Measurements from ENCODE around the gene ZNF669. TPM values are rescaled to one million over a fixed set of nuclear protein-coding genes. Genes with fewer than 3 reads are reported as not detected.
A peak's percentile ranks its signal among the peaks of the same experiment; 100 is the strongest.

Gene ZNF669
- total and polyA plus RNA-seq, 7 experiments from 2014 or later, result 7.9 to 22.6 (median 15.0) TPM

GRCh38 chr1:247113094-247113497, 8.9 kb upstream of the ZNF669 start:
- H3K4me1 ChIP-seq (ENCODE audit: control insufficient read depth in 2 of 2, insufficient read depth in 2 of 2, low read length in 2 of 2), result peaks cover 0 to 6% of the 10 kb centered on the region in 2 donors
- H3K36me3 ChIP-seq (ENCODE audit: control insufficient read depth in 2 of 3, insufficient read depth in 3 of 3, low read length in 3 of 3), result no peaks in the 10 kb centered on the region
- Mint-ChIP-seq H3K4me3 (peak overlapping the region in 8 of 10 donors; percentile 23 to 79 (median 55)), H3K36me3 (peaks cover 0 to 5% (median 4%) of the 10 kb centered on the region in 5 donors), H3K27me3 (peaks cover 25 to 48% (median 33%) of the 10 kb centered on the region in 5 donors), H3K4me1 (peaks cover 6 to 14% (median 9%) of the 10 kb centered on the region in 7 donors), H3K9me3 (peaks cover 0 to 4% (median 0%) of the 10 kb centered on the region in 11 donors), H3K27ac (peak overlapping the region in 2 of 9 donors; percentile 13 to 21)
- intact Hi-C loops (cut with micrococcal nuclease), result no loop called here
- CTCF ChIA-PET, result no interaction called here
- H3K4me3 ChIP-seq (ENCODE audit: low read length), result no peak overlapping the region
- peaks cover 0 to 4% of the 10 kb centered on the region in 2 donors for H3K27me3 ChIP-seq (ENCODE audit: control insufficient read depth in 2 of 2, insufficient read depth in 2 of 2, low read length in 2 of 2)
- H3K9me3 ChIP-seq (ENCODE audit: control insufficient read depth in 2 of 3, low read length in 3 of 3), result no peaks in the 10 kb centered on the region
- DNase-seq (no peak), ATAC-seq (no peak)
- POLR2A ChIA-PET, result no interaction called here
- no peak overlapping the region for H3K27ac ChIP-seq (ENCODE audit: low read depth, low read length)

- DNase-seq (no peak), ATAC-seq (no peak)
- H3K36me3 Mint-ChIP-seq, result peaks cover 0 to 5% (median 4%) of the 10 kb centered on the region in 5 donors
- Histone ChIP-seq H3K27ac (ENCODE audit: low read depth, low read length) (no peak overlapping the region), H3K4me3 (ENCODE audit: low read length) (no peak overlapping the region), H3K36me3 (ENCODE audit: control insufficient read depth in 2 of 3, insufficient read depth in 3 of 3, low read length in 3 of 3) (no peaks in the 10 kb centered on the region), H3K4me1 (ENCODE audit: control insufficient read depth in 2 of 2, insufficient read depth in 2 of 2, low read length in 2 of 2) (peaks cover 0 to 6% of the 10 kb centered on the region in 2 donors), H3K27me3 (ENCODE audit: control insufficient read depth in 2 of 2, insufficient read depth in 2 of 2, low read length in 2 of 2) (peaks cover 0 to 4% of the 10 kb centered on the region in 2 donors), H3K9me3 (ENCODE audit: control insufficient read depth in 2 of 3, low read length in 3 of 3) (no peaks in the 10 kb centered on the region)
- H3K27me3 Mint-ChIP-seq, result peaks cover 28 to 55% (median 40%) of the 10 kb centered on the region in 5 donors
- intact Hi-C loops (cut with micrococcal nuclease), result no loop called here
- no peak overlapping the region for H3K27ac Mint-ChIP-seq
- peaks cover 6 to 14% (median 9%) of the 10 kb centered on the region in 7 donors for H3K4me1 Mint-ChIP-seq
- CTCF ChIA-PET, result no interaction called here
- H3K4me3 Mint-ChIP-seq, result peak overlapping the region; percentile 49 to 79 (median 62)
- peaks cover 0 to 6% (median 0%) of the 10 kb centered on the region in 11 donors for H3K9me3 Mint-ChIP-seq
- POLR2A ChIA-PET, result no interaction called here
These were observed 8.3 kb upstream of the ZNF669 start for GRCh38 chr1:247112479-247112781.

GRCh38 chr1:247111700-247112478, 7.7 kb upstream of the ZNF669 start:
- H3K27ac Mint-ChIP-seq, result no peak overlapping the region
- CTCF ChIA-PET, result no interaction called here
- peaks cover 0 to 4% of the 10 kb centered on the region in 2 donors for H3K27me3 ChIP-seq (ENCODE audit: control insufficient read depth in 2 of 2, insufficient read depth in 2 of 2, low read length in 2 of 2)

GRCh38 chr1:247111259-247111699, 7.1 kb upstream of the ZNF669 start:
- H3K9me3 Mint-ChIP-seq, result peaks cover 0 to 7% (median 0%) of the 10 kb centered on the region in 11 donors
- H3K4me1 Mint-ChIP-seq, result peaks cover 6 to 14% (median 9%) of the 10 kb centered on the region in 7 donors
- ATAC-seq (peak; percentile 32), DNase-seq (peak in 1 of 9 donors; percentile 16)
- H3K27me3 ChIP-seq (ENCODE audit: control insufficient read depth in 2 of 2, insufficient read depth in 2 of 2, low read length in 2 of 2), result peaks cover 0 to 4% of the 10 kb centered on the region in 2 donors
- peaks cover 0 to 6% of the 10 kb centered on the region in 2 donors for H3K4me1 ChIP-seq (ENCODE audit: control insufficient read depth in 2 of 2, insufficient read depth in 2 of 2, low read length in 2 of 2)
- intact Hi-C loops (cut with micrococcal nuclease), result no loop called here
- no peaks in the 10 kb centered on the region for H3K36me3 ChIP-seq (ENCODE audit: control insufficient read depth in 2 of 3, insufficient read depth in 3 of 3, low read length in 3 of 3)
- H3K4me3 ChIP-seq (ENCODE audit: low read length), result peak overlapping the region; percentile 33
- H3K27ac ChIP-seq (ENCODE audit: low read depth, low read length), result no peak overlapping the region
- peaks cover 30 to 58% (median 46%) of the 10 kb centered on the region in 5 donors for H3K27me3 Mint-ChIP-seq
- peak overlapping the region in 1 of 9 donors; percentile 7 for H3K27ac Mint-ChIP-seq
- H3K9me3 ChIP-seq (ENCODE audit: control insufficient read depth in 2 of 3, low read length in 3 of 3), result no peaks in the 10 kb centered on the region
- H3K4me3 Mint-ChIP-seq, result peak overlapping the region in 9 of 10 donors; percentile 71 to 84 (median 79)
- H3K36me3 Mint-ChIP-seq, result peaks cover 0 to 5% (median 4%) of the 10 kb centered on the region in 5 donors
- CTCF ChIA-PET, result no interaction called here
- POLR2A ChIA-PET, result no interaction called here

More at GRCh38 chr1:247111700-247112478, 7.7 kb upstream of the ZNF669 start:
- DNase-seq (no peak), ATAC-seq (peak; percentile 56)
- Mint-ChIP-seq H3K36me3 (peaks cover 0 to 5% (median 4%) of the 10 kb centered on the region in 5 donors), H3K27me3 (peaks cover 30 to 57% (median 45%) of the 10 kb centered on the region in 5 donors), H3K9me3 (peaks cover 0 to 6% (median 0%) of the 10 kb centered on the region in 11 donors), H3K4me1 (peaks cover 6 to 14% (median 9%) of the 10 kb centered on the region in 7 donors), H3K4me3 (peak overlapping the region in 8 of 10 donors; percentile 19 to 79 (median 35))
- POLR2A ChIA-PET, result no interaction called here
- Histone ChIP-seq H3K36me3 (ENCODE audit: control insufficient read depth in 2 of 3, insufficient read depth in 3 of 3, low read length in 3 of 3) (no peaks in the 10 kb centered on the region), H3K27ac (ENCODE audit: low read depth, low read length) (no peak overlapping the region), H3K9me3 (ENCODE audit: control insufficient read depth in 2 of 3, low read length in 3 of 3) (no peaks in the 10 kb centered on the region), H3K4me1 (ENCODE audit: control insufficient read depth in 2 of 2, insufficient read depth in 2 of 2, low read length in 2 of 2) (peaks cover 0 to 6% of the 10 kb centered on the region in 2 donors), H3K4me3 (ENCODE audit: low read length) (peak overlapping the region; percentile 35)
- intact Hi-C loops (cut with micrococcal nuclease), result no loop called here

GRCh38 chr1:247110627-247111258, 6.6 kb upstream of the ZNF669 start:
- H3K27ac Mint-ChIP-seq, result peak overlapping the region in 2 of 9 donors; percentile 3 to 7
- ATAC-seq, result peak; percentile 30
- CTCF ChIA-PET, result no interaction called here

GRCh38 chr1:247107694-247108093, 3.5 kb upstream of the ZNF669 start:
- Mint-ChIP-seq H3K27me3 (peaks cover 34 to 46% (median 41%) of the 10 kb centered on the region in 5 donors), H3K4me1 (peaks cover 13 to 31% (median 23%) of the 10 kb centered on the region in 7 donors), H3K4me3 (no peak overlapping the region), H3K9me3 (peaks cover 3 to 20% (median 9%) of the 10 kb centered on the region in 11 donors), H3K36me3 (peaks cover 0 to 18% (median 8%) of the 10 kb centered on the region in 5 donors), H3K27ac (no peak overlapping the region)
- intact Hi-C loops (cut with micrococcal nuclease), result loop anchor here (10.0 kb wide), 2 partner anchors 67 to 603 kb away; partner anchors contain the start of genes SMYD3 (in 1 of the 2) and ZNF124 (in 1 of the 2)
- Histone ChIP-seq H3K36me3 (ENCODE audit: control insufficient read depth in 2 of 3, insufficient read depth in 3 of 3, low read length in 3 of 3) (peaks cover 0 to 7% (median 0%) of the 10 kb centered on the region in 3 experiments), H3K4me3 (ENCODE audit: low read length) (no peak overlapping the region), H3K9me3 (ENCODE audit: control insufficient read depth in 2 of 3, low read length in 3 of 3) (no peaks in the 10 kb centered on the region), H3K4me1 (ENCODE audit: control insufficient read depth in 2 of 2, insufficient read depth in 2 of 2, low read length in 2 of 2) (peaks cover 4 to 9% of the 10 kb centered on the region in 2 donors), H3K27me3 (ENCODE audit: control insufficient read depth in 2 of 2, insufficient read depth in 2 of 2, low read length in 2 of 2) (peaks cover 0 to 4% of the 10 kb centered on the region in 2 donors), H3K27ac (ENCODE audit: low read depth, low read length) (no peak overlapping the region)
- ChIA-PET POLR2A (no interaction called here), CTCF (no interaction called here)
- no peak for ATAC-seq
- DNase-seq, result no peak

More at GRCh38 chr1:247110627-247111258, 6.6 kb upstream of the ZNF669 start:
- peak in 3 of 9 donors; percentile 10 to 31 (median 21) for DNase-seq
- Mint-ChIP-seq H3K36me3 (peaks cover 0 to 5% (median 4%) of the 10 kb centered on the region in 5 donors), H3K4me3 (peak overlapping the region; percentile 71 to 84 (median 78)), H3K27me3 (peaks cover 30 to 60% (median 49%) of the 10 kb centered on the region in 5 donors), H3K4me1 (peaks cover 6 to 14% (median 9%) of the 10 kb centered on the region in 7 donors), H3K9me3 (peaks cover 0 to 10% (median 0%) of the 10 kb centered on the region in 11 donors)
- Histone ChIP-seq H3K4me1 (ENCODE audit: control insufficient read depth in 2 of 2, insufficient read depth in 2 of 2, low read length in 2 of 2) (peaks cover 0 to 6% of the 10 kb centered on the region in 2 donors), H3K4me3 (ENCODE audit: low read length) (peak overlapping the region; percentile 33), H3K9me3 (ENCODE audit: control insufficient read depth in 2 of 3, low read length in 3 of 3) (no peaks in the 10 kb centered on the region), H3K36me3 (ENCODE audit: control insufficient read depth in 2 of 3, insufficient read depth in 3 of 3, low read length in 3 of 3) (no peaks in the 10 kb centered on the region), H3K27ac (ENCODE audit: low read depth, low read length) (no peak overlapping the region), H3K27me3 (ENCODE audit: control insufficient read depth in 2 of 2, insufficient read depth in 2 of 2, low read length in 2 of 2) (peaks cover 0 to 4% of the 10 kb centered on the region in 2 donors)
- intact Hi-C loops (cut with micrococcal nuclease), result no loop called here
- POLR2A ChIA-PET, result no interaction called here
